Body of pancreas (tissue), 4 donors: Measurements from ENCODE around the gene SCN8A. TPM values are rescaled to one million over a fixed set of nuclear protein-coding genes. Genes with fewer than 3 reads are reported as not detected.

ENCODE experiments used
- ATAC-seq: fragments of 150-250 bp; one replicate; pipeline ENCODE4 v1.9.1; 2016
- DNase-seq, 4 donors: peaks; one replicate each; pipeline ENCODE4 v3.0.0-alpha.2; 2019
- H3K27ac ChIP-seq, 4 donors: fragments of 200-600 bp; sonication (generic); 1 replicate in 3 of 4; 2 replicates in 1 of 4; pipeline versions ENCODE4 v1.5.1 to v1.6.1; 2016 to 2019; ENCODE audit warnings: mild to moderate bottlenecking in 1 of 4, mixed read lengths in 1 of 4, moderate library complexity in 1 of 4
- H3K27me3 ChIP-seq, 2 donors: fragments of 200-600 bp; sonication (generic); one replicate each; pipeline ENCODE4 v1.6.0; 2016; ENCODE audit warnings: mild to moderate bottlenecking in 1 of 2
- H3K36me3 ChIP-seq, 2 donors: fragments of 200-600 bp; sonication (generic); replicated peaks in 1 of 2; 2 replicates each; pipeline ENCODE4 v1.5.1; 2016; ENCODE audit warnings: low read depth in 2 of 2; ENCODE audit not compliant: insufficient read depth in 1 of 2
- H3K4me1 ChIP-seq: fragments of 200-600 bp; sonication (generic); one replicate; pipeline ENCODE4 v1.6.0; 2016
- H3K4me3 ChIP-seq, 2 donors: fragments of 200-600 bp; sonication (generic); 1 replicate in 1 of 2; 2 replicates in 1 of 2; pipeline ENCODE4 v1.5.1; 2016 to 2019
- H3K9me3 ChIP-seq, 3 donors: fragments of 200-600 bp; sonication (generic); 1 replicate in 2 of 3; 2 replicates in 1 of 3; pipeline ENCODE4 v1.5.1; 2016
- CTCF ChIP-seq, 7 experiments: fragments of 450-650 bp in 4 of 7; fragments of 200-600 bp in 3 of 7; sonication (generic) in 3 of 7; IDR thresholded peaks; one replicate each; pipeline ENCODE4 v1.5.1; 2016 to 2019; ENCODE audit warnings: antibody characterized with exemption in 7 of 7
- POLR2A ChIP-seq, 3 donors: fragments of 450-650 bp; IDR thresholded peaks; one replicate each; pipeline ENCODE4 v1.6.1; 2016; ENCODE audit warnings: antibody characterized with exemption in 3 of 3, mild to moderate bottlenecking in 2 of 3
- WGBS, 2 donors: methylation state at CpG; one replicate each; pipeline ENCODE4 v1.1.5; 2017; 5-methylcytosine and 5-hydroxymethylcytosine counted together
- intact Hi-C: fragments of 100-400 bp; cut with DNase I; formaldehyde crosslinking; loops from one replicate; pipeline ENCODE4 v1.15.1; 2023
- total RNA-seq, 2 donors: library from RNA; depleted of rRNA; stranded (reverse); fragments of >200 nt; gene quantifications; one replicate each; pipeline ENCODE4 v1.1.0, GENCODE V29; 2016

The SCN8A gene
- total RNA-seq = 10 to 100 TPM in 1 of 2 donors, 1 to 10 TPM in 1; 4.9 to 11.2 TPM

- Histone ChIP-seq H3K4me1 (peaks cover 12% of the 10 kb centered on the region), H3K36me3 (no peaks in the 10 kb centered on the region), H3K27me3 (peaks cover 0 to 5% of the 10 kb centered on the region in 2 donors), H3K4me3 (peak within 1 kb of the TSS in 1 of 2 donors; percentile 52), H3K9me3 (no peaks in the 10 kb centered on the region), H3K27ac (peak within 1 kb of the TSS in 2 of 4 donors; percentile 15 to 34)
- DNase-seq (peak; percentile 31 to 70 (median 48)), ATAC-seq (peak; percentile 64)
- TF ChIP-seq CTCF (IDR thresholded peaks at IDR 0.05) (no peak), POLR2A (IDR thresholded peaks at IDR 0.05) (peak in 1 of 3 donors; percentile 9)
- intact Hi-C loops = no loop called here
- WGBS, 2 donors = 2% methylated on average over 14 to 40 of the region's 91 CpGs
Measured at GRCh38 chr12:51591016-51591901, at the start of gene SCN8A. TSS of gene SCN8A (plus strand) at chr12:51591233. CDS start at chr12:51662818, 71,585 bp downstream.

GRCh38 chr12:51546097-51546496 is 44.9 kb upstream of the SCN8A start:
- DNase-seq = no peak
- ATAC-seq = no peak
- H3K27me3 ChIP-seq = no peaks in the 10 kb centered on the region
- H3K4me3 ChIP-seq = no peak overlapping the region
- TF ChIP-seq CTCF (IDR thresholded peaks at IDR 0.05) (no peak), POLR2A (IDR thresholded peaks at IDR 0.05) (no peak)
- no peaks in the 10 kb centered on the region for H3K9me3 ChIP-seq
- H3K27ac ChIP-seq = no peak overlapping the region
- H3K4me1 ChIP-seq = no peaks in the 10 kb centered on the region
- no peaks in the 10 kb centered on the region for H3K36me3 ChIP-seq
- intact Hi-C loops = no loop called here

- WGBS, 2 donors = 84 to 89% methylated on average over 6 of the region's 6 CpGs
- TF ChIP-seq POLR2A (IDR thresholded peaks at IDR 0.05) = no peak
- no peak for TF ChIP-seq CTCF (IDR thresholded peaks at IDR 0.05)
Measured at GRCh38 chr12:51547606-51548005, 43.4 kb upstream of the SCN8A start.

GRCh38 chr12:51548241-51548640 is 42.8 kb upstream of the SCN8A start:
- H3K27ac ChIP-seq = no peak overlapping the region
- TF ChIP-seq POLR2A (IDR thresholded peaks at IDR 0.05) (no peak), CTCF (IDR thresholded peaks at IDR 0.05) (no peak)
- no peaks in the 10 kb centered on the region for H3K36me3 ChIP-seq
- intact Hi-C loops = no loop called here
- no peaks in the 10 kb centered on the region for H3K27me3 ChIP-seq
- 40 to 85% methylated on average over 2 of the region's 2 CpGs for WGBS, 2 donors
- peaks cover 0 to under 1% (median 0%) of the 10 kb centered on the region in 3 donors for H3K9me3 ChIP-seq
- no peak overlapping the region for H3K4me3 ChIP-seq
- no peak for DNase-seq
- H3K4me1 ChIP-seq = no peaks in the 10 kb centered on the region
- ATAC-seq = no peak

More at GRCh38 chr12:51547606-51548005, 43.4 kb upstream of the SCN8A start:
- DNase-seq (no peak), ATAC-seq (no peak)
- Histone ChIP-seq H3K9me3 (no peaks in the 10 kb centered on the region), H3K27me3 (no peaks in the 10 kb centered on the region), H3K4me3 (no peak overlapping the region), H3K36me3 (no peaks in the 10 kb centered on the region), H3K4me1 (no peaks in the 10 kb centered on the region), H3K27ac (no peak overlapping the region)
- intact Hi-C loops = no loop called here
